Mucosa of gallbladder (tissue), 1 donor: ENCODE measurements around the gene ZNF786. TPM values are rescaled to one million over a fixed set of nuclear protein-coding genes. Genes with fewer than 3 reads are reported as not detected.
"Not testable (repeated sequence)": the region's sequence is repeated elsewhere in the genome, so short reads cannot be mapped to it uniquely, and the experiment has no call there.

Experiments used
- DNase-seq: peaks from one replicate; pipeline ENCODE4 v3.0.0-alpha.2; 2020; ENCODE audit warnings: low spot score
- total RNA-seq: library from RNA; stranded (reverse); gene quantifications from one replicate; pipeline ENCODE4 v1.2.1, GENCODE V29; 2021
- donor health status: DM: no; HTN: no; CAD: no.

ZNF786 gene
- total RNA-seq, 1 donor from 2014 or later, result 7.0 TPM

- DNase-seq, result no peak
Measured at GRCh38 chr7:149077594-149077993, 12.9 kb downstream of the ZNF786 start.

- no peak for DNase-seq
Measured at GRCh38 chr7:149075286-149075685, 15.2 kb downstream of the ZNF786 start.

- no peak for DNase-seq
Measured at GRCh38 chr7:149074116-149074885, 16.2 kb downstream of the ZNF786 start.

GRCh38 chr7:149072438-149072775 lies 18.1 kb downstream of the ZNF786 start:
- no peak for DNase-seq

- no peak for DNase-seq
Measured at GRCh38 chr7:149071641-149072437, 18.7 kb downstream of the ZNF786 start.

- no peak for DNase-seq
Measured at GRCh38 chr7:149071182-149071635, 19.3 kb downstream of the ZNF786 start.

- no peak for DNase-seq
Measured at GRCh38 chr7:149070372-149071125, 20.0 kb downstream of the ZNF786 start.

- DNase-seq, result no peak
Measured at GRCh38 chr7:149067869-149068268, 22.6 kb downstream of the ZNF786 start.

- no peak for DNase-seq
Measured at GRCh38 chr7:149063476-149063875, 27.0 kb downstream of the ZNF786 start.

- DNase-seq, result not testable (repeated sequence)
Measured at GRCh38 chr7:149062217-149062899, 28.2 kb downstream of the ZNF786 start.

- no peak for DNase-seq
Measured at GRCh38 chr7:149060156-149060555, 30.4 kb downstream of the ZNF786 start.

- no peak for DNase-seq
Measured at GRCh38 chr7:149053885-149054284, 36.6 kb downstream of the ZNF786 start.

- no peak for DNase-seq
Measured at GRCh38 chr7:149053384-149053783, 37.1 kb downstream of the ZNF786 start.

- no peak for DNase-seq
Measured at GRCh38 chr7:149050941-149051340, 39.6 kb downstream of the ZNF786 start.

- no peak for DNase-seq
Measured at GRCh38 chr7:149048805-149049204, 41.7 kb downstream of the ZNF786 start.

GRCh38 chr7:149046416-149046815 lies 44.1 kb downstream of the ZNF786 start:
- no peak for DNase-seq

- DNase-seq, result no peak
Measured at GRCh38 chr7:149043936-149044335, 46.6 kb downstream of the ZNF786 start.

- no peak for DNase-seq
Measured at GRCh38 chr7:149041350-149041749, 49.2 kb downstream of the ZNF786 start.

GRCh38 chr7:149038641-149039040 lies 51.9 kb downstream of the ZNF786 start:
- not testable (repeated sequence) for DNase-seq

- DNase-seq, result no peak
Measured at GRCh38 chr7:149036676-149037075, 53.8 kb downstream of the ZNF786 start.

GRCh38 chr7:149031353-149031910 lies 59.1 kb downstream of the ZNF786 start:
- DNase-seq, result no peak
